ENCODE results near the gene CLEC4A. TPM values are rescaled to one million over a fixed set of nuclear protein-coding genes. Genes with fewer than 3 reads are reported as not detected.
"Not testable (repeated sequence)": the region's sequence is repeated elsewhere in the genome, so short reads cannot be mapped to it uniquely, and the experiment has no call there.

Gene CLEC4A
- total RNA-seq, 1 donor from 2014 or later = 2.5 TPM

- CTCF ChIA-PET; intact Hi-C loops (cut with micrococcal nuclease); POLR2A ChIA-PET; H3K9me3 Mint-ChIP-seq; H3K4me3 Mint-ChIP-seq; ATAC-seq (ENCODE audit: low read depth); DNase-seq; H3K27me3 Mint-ChIP-seq; H3K27ac Mint-ChIP-seq; H3K36me3 Mint-ChIP-seq (ENCODE audit: low read depth): not testable (repeated sequence)
- peaks cover 13% of the 10 kb centered on the region for H3K4me1 Mint-ChIP-seq
Measured at GRCh38 chr12:8182923-8183322, 59.5 kb downstream of the CLEC4A start.

- POLR2A ChIA-PET; H3K36me3 Mint-ChIP-seq (ENCODE audit: low read depth): not testable (repeated sequence)
Measured at GRCh38 chr12:8183346-8183745, 59.9 kb downstream of the CLEC4A start.

GRCh38 chr12:8184206-8184605 is 60.8 kb downstream of the CLEC4A start:
- ATAC-seq (ENCODE audit: low read depth); POLR2A ChIA-PET; DNase-seq; CTCF ChIA-PET; H3K9me3 Mint-ChIP-seq; intact Hi-C loops (cut with micrococcal nuclease); H3K4me3 Mint-ChIP-seq; H3K27me3 Mint-ChIP-seq; H3K36me3 Mint-ChIP-seq (ENCODE audit: low read depth); H3K27ac Mint-ChIP-seq: not testable (repeated sequence)
- peaks cover 13% of the 10 kb centered on the region for H3K4me1 Mint-ChIP-seq

More at GRCh38 chr12:8183346-8183745, 59.9 kb downstream of the CLEC4A start:
- H3K9me3 Mint-ChIP-seq; CTCF ChIA-PET; H3K27ac Mint-ChIP-seq; H3K27me3 Mint-ChIP-seq; intact Hi-C loops (cut with micrococcal nuclease); H3K4me3 Mint-ChIP-seq; DNase-seq; ATAC-seq (ENCODE audit: low read depth): not testable (repeated sequence)
- H3K4me1 Mint-ChIP-seq = peaks cover 13% of the 10 kb centered on the region

- DNase-seq; ATAC-seq (ENCODE audit: low read depth); intact Hi-C loops (cut with micrococcal nuclease); POLR2A ChIA-PET; CTCF ChIA-PET; H3K27me3 Mint-ChIP-seq; H3K27ac Mint-ChIP-seq; H3K4me3 Mint-ChIP-seq; H3K36me3 Mint-ChIP-seq (ENCODE audit: low read depth); H3K4me1 Mint-ChIP-seq; H3K9me3 Mint-ChIP-seq: not testable (repeated sequence)
Measured at GRCh38 chr12:8188088-8188487, 64.7 kb downstream of the CLEC4A start.

Other genes with a start within 250 kb of the CLEC4A start
- 87.9 and 88.9 TPM in 2 replicates for gene SLC2A3, start 187.4 kb upstream of the CLEC4A start, total RNA-seq
- 12.5 and 13.6 TPM in 2 replicates for gene FOXJ2, start 90.9 kb upstream of the CLEC4A start, total RNA-seq
- gene C3AR1, start 57.3 kb upstream of the CLEC4A start, total RNA-seq = 0.11 and 0.29 TPM in 2 replicates
- gene NECAP1, start 41.3 kb upstream of the CLEC4A start, total RNA-seq = 27.9 and 35.8 TPM in 2 replicates
- gene ZNF705A, start 33.4 kb downstream of the CLEC4A start, total RNA-seq = not detected in 2 replicates
- gene FAM90A1, start 104.0 kb downstream of the CLEC4A start, total RNA-seq = not detected in 2 replicates

All from activated B cell treated with CpG ODN at 0.5 μM for 24 hours (primary cell).